HG03103 (cell line): ENCODE results near the gene PTGFR.

ENCODE experiments used
- ATAC-seq: cut with Tn5 transposase; IDR thresholded peaks from one replicate; pipeline ENCODE4 v1.9.1; 2021; ENCODE audit warnings: low read depth; ENCODE audit not compliant: unreplicated experiment

PTGFR gene, protein sequence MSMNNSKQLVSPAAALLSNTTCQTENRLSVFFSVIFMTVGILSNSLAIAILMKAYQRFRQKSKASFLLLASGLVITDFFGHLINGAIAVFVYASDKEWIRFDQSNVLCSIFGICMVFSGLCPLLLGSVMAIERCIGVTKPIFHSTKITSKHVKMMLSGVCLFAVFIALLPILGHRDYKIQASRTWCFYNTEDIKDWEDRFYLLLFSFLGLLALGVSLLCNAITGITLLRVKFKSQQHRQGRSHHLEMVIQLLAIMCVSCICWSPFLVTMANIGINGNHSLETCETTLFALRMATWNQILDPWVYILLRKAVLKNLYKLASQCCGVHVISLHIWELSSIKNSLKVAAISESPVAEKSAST

DNA sequence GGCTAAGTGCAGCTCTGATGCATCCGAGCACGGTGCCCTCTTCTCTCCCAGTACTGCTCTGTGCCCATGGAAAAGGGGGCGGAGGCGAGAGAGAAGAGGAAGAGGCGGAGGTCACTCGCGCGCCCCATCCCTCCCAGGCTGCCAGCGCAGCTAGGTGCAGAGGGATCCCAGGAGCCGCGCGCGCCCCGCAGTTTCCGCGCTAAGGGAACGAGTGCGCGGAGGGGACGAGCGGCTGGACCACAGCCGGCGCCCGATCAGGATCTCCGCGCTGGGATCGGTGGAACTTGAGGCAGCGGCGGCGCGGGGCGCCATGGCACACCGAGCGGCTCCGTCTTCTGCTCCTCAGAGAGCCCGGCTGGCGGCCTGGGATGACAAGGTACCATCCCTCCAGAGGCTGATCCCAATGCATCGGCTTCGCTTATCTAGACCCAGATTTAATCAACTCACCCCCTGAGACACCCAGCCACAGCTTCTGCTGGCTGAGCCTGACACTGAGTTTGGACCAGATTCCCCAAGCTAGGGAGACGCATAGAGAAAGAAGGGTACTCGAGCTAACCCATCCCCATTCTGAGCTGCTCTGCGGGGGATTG, at the start of gene PTGFR:
Gene PTGFR (plus strand): TSS at position 114 of the 590 bp plus-strand sequence. CDS start 1,770 bp downstream, outside the sequence.
- no peak for ATAC-seq

DNA sequence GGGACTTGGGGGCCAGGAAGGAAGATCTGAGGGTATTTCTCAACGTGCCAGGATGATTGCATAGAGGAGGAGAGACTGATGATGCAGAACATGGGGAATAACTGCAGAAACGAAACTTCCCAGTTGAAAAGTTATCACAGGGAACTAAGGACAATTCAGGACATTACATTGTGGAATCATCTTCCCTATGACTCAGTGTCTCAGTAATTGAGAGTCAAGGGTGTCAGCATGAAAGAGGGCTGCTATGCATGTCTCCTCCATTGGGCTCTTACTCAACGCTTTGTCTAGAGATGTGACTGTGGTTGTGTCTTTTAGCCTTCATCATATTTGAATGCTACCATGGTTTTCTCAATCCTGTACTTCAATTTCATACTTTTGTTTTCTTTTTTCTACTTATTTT, 48.9 kb upstream of the PTGFR start:
- no peak for ATAC-seq

DNA sequence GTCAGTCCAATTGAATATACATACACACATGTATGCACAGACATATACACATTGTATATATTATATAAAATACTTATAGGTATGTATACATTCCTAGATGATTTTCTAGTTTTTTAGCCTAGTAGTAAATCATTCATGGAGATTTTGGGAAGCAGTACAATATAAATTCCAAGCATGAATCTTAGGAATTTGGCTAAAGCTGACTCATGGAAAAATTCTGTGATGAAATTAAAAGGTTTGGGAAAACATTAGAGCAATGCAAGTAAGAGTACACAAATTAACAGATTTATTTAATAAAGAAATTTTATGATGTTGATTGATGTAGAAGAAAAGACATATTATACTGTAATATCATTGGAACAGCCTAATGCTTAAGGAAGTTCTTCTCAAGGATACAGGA, 43.7 kb upstream of the PTGFR start:
- no peak for ATAC-seq

DNA sequence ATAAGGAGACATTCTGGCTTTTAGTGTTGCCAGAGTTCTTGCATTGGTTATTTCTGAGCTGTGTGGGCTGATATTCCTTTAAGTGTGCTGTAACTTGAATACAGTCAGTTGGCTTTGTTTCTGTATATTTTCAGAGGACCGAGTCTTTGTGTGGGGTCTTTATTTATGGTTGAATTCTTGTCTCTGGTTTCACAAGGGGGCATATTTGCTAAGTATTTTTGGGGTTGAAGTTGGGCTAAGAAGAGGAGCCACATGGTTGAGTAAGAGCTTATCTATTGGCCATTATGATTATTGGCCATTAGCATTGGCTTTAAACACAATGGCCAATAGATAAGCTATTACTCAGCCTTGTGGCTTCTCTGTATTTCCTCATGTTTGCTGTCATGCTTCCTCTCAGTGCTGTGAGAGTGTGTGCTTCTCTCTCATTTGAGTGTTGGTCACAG, 26.3 kb upstream of the PTGFR start:
- ATAC-seq, result no peak

DNA sequence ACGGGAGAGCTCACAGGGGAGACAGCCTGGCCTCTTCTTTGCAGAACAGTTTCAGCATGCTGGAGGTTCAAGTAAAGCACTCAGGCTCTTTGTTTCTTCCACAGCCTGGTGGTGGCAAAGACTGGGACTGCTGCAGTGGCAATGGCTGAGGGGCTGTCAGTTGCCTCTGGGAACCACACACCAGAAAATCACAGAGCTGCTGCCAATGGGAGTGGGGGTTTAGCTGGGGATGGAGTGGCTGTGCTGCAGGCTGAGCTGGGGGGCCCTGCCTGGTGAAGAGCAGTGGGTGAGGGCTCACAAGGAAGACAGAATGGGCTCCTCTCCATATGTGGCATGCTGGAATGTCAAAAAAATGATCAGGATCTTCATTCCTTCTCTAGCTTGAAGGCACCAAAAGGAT, 25.6 kb upstream of the PTGFR start:
- no peak for ATAC-seq

DNA sequence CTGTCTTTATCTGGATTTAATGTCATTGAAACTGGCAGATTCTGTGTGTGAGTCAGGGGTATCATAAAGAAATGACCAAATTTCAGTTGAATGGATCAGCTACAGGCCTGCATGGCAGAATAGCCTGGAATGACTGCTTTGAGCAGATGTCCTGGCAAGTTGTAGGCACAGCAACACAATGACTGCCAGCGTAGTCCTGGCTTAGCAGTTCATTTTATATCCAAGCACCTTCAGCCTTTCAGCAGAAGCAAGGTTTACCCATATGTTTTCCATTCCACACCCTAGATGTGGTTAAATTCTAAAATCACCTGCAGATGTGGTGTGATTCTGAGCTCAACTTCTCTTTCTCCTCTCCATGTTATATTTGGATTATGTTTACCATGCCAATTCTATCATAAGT, 22.3 kb upstream of the PTGFR start:
- no peak for ATAC-seq

DNA sequence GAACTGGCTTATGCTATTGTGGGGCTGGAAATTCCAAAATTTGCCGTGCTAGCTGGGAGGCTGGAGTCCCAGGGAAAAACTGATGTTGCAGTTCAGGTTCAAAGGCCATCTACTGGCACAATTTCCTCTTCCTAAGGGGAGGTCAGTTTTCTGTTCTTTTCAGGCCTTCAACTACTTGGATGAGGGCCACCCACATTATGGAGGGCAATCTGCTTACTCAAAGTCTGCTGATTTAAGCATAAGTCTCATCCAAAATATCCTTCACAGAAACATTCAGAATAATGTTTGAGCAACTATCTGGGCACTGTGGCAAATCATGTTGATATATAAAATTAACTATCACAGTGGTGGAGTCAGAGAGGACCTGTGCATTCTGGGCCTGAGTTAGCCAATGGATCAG, 21.2 kb upstream of the PTGFR start:
- ATAC-seq, result no peak

DNA sequence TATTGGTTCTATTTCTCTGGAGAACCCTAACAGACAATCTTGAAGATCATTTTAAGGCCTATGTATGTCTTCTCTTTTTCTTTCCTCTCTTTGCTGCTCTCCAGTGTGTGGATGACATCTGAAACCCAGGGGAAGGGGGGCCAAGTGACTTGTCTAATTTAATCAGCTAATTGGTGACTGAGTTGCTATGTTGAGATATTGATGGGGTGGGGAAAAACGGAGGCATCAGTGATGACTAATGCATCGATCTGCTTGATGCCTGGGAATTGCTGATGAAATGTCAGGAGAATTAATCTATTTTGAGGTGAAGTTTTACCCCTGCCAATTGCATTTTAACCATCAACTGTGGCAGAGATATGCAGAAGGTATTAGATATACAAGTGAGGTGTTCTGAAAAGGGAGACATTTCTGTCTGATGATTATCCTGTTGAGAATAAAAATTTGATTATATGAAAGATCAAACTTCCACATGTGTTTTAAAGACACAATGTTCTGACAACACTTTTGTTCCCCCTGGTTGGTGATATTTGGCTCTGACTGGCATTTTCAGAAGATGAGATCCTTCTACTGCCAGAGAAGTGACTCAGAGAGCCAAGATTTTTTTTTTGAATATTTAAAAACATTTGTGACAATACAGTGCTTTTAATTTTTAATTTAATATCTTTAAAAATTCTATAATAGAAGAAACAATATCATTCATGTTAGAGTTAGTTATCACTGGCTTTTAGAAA, 18.7 kb upstream of the PTGFR start:
- no peak for ATAC-seq

DNA sequence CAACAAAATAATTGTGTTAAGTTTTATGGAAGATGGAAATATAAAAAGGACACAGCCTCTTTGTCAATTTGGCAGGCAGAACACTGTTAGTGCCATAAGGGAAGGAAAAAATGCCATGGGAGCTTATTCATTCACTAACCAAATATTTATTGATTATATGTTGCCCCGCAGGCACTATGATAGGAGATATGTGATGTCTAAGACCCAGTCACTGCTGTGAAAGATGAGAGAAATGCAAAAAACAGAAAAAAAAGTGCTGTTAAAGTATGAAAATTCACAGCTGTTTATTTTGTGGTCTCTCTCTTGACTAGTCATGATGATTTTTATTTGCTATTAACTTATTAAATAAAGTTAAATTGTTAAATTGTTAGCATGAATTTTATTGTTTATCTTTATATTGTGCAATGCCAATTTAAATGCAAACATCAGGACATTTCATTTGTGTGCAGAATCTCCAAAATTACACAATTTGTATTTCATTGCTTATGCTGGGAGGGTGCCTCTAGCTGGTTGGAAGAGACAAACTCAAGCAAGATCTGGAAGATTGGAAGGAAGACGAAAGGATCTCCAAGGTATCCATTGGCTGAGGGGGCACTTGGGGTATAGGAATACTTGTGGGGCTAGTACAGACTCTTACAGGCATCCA, 17.8 kb upstream of the PTGFR start:
- no peak for ATAC-seq

DNA sequence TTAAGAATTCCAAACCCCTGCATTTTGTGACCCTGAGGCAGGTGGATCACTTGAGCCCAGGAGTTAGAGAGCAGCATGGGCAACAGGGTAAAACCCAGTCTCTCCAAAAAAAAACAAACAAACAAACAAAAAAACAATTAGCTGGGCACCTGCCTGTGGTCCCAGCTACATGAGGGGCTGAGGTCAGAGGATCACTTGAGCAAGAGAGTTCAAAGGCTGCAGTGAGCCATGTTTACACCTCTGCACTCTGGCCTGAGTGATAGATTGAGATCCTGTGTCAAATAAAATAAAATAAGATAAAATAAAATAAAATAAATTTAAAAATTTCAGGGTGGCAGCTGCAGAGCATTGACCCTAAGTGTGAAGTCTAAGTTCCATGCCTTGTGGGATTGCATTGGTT, 16.7 kb upstream of the PTGFR start:
- ATAC-seq, result no peak

DNA sequence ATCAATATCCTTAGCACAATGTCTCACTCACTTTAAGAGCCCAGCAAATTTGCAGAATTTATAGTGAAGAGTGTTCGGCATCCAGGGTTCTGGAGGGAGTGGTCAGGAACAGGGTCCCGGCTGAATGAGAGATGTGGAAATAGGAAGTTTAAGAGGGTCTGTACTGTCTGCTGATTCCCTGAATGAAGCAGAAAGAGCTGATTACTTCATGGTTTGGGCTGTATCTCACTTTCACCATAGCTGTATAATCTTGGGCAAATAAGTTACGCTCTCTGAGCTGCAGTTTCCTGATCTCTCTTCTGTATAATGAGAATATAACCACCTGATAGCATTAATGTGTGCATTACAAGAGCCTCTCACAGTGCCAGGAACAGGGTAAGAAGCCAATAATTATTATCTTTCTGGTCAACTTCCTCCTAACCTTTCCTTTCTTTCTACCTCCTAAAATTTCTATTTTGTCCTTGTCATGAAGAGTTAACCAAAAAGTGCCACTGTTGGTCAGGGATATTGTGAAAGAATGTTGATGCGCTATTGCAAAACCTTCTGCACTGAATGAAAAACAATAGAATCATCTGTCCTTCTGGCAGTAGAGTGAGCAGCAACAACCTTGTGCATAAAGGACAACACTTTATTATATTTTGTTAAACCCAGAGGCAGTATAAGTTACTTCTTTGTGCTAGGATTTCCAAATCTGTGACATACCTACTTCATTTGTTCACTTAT, 14.7 kb upstream of the PTGFR start:
- ATAC-seq, result no peak

DNA sequence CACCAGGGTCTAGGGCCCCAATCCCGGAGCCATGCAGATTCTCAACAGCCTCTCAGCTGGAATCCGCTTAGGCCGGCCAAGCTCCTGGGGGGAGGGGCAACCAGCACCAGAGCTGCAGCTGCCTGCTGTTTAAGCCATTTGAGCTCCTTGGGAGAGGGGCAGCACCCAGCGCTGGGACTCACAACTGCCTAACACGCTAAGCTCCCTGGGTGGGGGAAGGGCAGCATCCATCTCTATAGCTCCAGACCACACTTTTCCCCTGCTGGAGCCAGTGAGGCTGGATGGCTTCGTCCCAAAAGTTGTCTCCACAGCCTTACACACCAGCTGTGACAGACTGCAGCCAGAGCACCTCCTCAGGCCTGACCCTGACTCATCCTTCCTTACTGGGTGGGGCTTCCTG, 6.9 kb upstream of the PTGFR start:
- no peak for ATAC-seq

DNA sequence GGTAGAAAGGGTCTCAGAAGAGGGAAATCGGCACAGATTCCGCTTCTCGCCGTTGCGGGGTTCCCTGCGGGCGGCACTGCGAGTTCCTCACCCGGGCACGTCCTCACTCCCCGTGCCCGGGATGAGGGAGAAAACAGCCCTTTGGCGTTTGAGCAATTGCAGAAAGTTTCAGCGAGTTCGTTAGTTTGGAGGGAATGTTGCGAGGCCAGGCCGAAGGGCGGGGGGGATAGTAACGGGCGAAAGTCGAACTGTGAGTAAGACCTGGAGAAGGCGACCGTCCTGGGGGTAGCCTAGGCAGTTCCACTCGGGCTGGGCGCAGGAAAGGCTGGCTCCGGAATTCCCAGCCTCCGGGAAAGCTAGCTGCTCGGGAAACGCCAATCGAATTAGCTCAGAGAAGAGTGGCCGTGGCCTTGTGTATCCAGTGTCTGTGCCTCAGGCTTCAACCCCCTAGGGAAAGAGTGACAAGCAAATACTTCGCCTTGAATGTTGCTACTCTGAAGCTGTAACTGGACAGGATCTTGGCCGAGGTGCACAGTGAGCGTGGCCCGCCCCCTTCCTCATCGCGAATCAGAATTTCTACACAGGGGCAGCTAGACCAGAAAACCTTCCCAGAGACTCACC, 787 bp downstream of the PTGFR start:
- no peak for ATAC-seq

DNA sequence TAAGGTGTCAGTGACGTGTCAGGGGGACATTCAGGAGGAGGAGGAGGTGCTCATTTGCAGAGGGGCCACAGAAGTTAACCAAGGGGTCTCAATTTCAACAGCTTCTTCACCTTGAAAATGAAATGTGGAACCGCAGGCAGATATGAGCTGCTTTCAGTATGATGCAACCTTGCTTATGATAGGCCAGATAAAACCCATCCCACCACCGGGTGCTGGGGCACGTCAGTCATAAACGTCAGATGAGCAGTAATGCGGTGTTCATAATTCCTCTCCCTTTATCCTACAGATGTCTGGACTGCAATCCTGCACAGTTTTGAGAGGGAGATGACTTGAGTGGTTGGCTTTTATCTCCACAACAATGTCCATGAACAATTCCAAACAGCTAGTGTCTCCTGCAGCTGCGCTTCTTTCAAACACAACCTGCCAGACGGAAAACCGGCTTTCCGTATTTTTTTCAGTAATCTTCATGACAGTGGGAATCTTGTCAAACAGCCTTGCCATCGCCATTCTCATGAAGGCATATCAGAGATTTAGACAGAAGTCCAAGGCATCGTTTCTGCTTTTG, 1.7 kb downstream of the PTGFR start:
- no peak for ATAC-seq

DNA sequence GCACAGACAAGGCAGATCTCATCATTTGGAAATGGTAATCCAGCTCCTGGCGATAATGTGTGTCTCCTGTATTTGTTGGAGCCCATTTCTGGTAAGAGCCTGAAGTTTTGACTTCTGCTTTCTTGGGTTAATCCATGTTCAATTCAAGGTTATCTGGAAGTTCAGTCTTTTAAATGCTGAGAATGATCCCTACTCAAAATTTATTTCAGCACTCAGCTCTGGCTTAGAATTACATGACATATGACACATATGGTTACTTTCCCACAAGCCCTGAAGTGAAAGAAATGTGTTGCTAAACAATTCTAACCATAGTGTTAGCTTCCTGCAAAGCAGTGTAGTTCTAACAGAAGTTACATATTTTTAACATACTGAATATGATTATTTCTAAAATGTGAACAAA, 2.7 kb downstream of the PTGFR start:
- ATAC-seq, result no peak

DNA sequence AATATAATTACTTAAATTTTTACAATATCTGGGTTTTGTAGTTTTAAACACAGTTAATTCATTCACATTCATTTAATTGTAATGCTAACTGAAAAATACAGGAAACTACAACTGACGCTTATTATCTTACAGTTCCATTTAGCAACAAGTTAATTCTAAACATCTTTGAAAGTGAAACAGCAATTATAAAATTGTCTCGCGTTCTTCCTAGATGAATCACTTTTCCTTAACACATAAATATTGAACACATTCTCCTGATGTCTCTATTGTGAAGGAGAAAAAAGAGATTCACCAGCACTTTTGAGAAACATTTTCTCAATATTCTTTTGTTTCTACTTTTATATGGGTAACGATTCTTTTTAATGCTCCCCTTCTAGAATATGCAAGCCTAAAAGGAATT, 6.4 kb downstream of the PTGFR start:
- no peak for ATAC-seq

DNA sequence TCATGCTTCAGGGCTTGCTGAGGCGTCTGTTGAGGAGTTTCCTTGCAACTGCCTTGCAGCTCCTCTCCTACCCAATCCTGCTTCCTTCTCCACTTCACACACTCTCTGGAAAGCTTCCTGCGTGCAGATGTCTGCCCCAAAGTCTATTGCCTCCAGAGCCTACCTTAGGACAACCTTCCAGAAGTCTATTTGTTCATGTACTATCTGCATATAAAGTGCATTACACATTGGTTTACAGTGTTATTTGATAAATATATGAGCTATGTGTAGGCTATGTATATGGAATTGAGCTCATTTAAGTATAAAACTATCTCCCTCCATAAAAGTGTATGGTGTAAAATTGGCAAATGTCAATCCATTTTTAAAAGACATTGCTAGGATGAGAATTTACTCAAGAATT, 9.8 kb downstream of the PTGFR start:
- no peak for ATAC-seq

DNA sequence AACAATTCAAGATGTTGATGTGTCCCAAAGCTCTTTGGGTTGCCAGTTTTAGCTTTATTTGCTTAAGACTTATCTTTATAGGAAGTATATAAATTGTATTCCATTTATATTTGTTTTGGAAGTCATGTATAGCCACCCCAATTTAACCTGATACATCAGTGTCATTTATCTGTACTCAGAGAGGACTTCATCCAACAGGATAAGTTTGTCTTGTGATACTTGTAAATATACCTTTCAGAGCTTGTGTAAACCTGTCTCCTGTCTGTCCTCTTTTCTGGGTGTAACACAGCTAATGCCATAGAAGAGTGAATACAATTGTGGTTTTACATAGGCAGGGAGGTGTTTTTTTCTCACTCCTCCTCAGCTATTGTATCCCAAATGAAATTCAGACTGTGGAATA, 10.4 kb downstream of the PTGFR start:
- no peak for ATAC-seq

DNA sequence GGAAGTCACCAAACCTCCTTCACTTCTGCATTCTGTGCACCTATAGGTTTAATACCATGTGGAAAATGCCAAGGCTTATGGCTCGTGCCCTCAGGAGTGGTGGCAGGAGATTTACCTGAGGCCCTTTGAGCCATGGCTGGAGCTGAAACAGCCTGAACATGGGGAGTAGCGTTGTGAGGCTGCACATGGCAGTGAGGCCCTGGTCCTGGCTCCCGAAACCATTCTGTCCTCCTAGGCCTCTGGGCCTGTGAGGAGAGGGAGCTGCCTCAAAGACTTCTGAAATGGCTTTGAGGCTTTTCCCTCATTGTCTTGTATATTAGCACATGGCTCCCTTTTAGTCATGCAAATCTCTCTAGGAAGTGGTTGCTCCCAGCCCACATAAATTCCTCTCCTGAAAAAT, 20.6 kb downstream of the PTGFR start:
- no peak for ATAC-seq

DNA sequence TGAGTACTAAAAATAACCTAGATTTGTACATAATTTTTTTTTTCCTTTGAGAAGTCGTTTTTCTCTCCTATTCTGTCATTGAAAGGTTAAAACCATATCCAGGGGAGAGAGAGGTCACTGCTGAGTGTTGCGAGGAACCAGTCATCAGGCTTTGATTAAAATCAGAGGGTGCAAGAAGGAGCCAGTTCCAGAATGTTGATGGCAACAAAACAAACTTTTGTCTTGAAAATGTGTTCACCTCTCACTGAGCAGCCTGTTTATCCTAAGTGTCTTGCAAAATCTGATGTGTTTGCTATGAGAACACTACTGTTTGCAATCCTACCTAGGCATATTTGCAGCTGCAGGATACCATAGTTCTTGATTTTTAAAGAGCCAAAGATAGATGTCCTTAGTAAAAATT, 25.9 kb downstream of the PTGFR start:
- no peak for ATAC-seq
